ENCODE data around the gene SESN1. TPM values are rescaled to one million over a fixed set of nuclear protein-coding genes. Genes with fewer than 3 reads are reported as not detected.
"Not testable (repeated sequence)": the region's sequence is repeated elsewhere in the genome, so short reads cannot be mapped to it uniquely, and the experiment has no call there.

SESN1 gene
- 10 to 100 TPM; 22.8 to 87.5 (median 43.4) TPM for total RNA-seq

- H3K9me3 ChIP-seq: no peaks in the 10 kb centered on the region
- no peaks in the 10 kb centered on the region for H3K27me3 ChIP-seq
- H3K36me3 ChIP-seq: no peaks in the 10 kb centered on the region
- H3K27ac ChIP-seq: peak within 1 kb of the TSS; percentile 97 to 99 (median 98)
- H3K4me3 ChIP-seq: peak within 1 kb of the TSS; percentile 62 to 79 (median 74)
- H3K4me1 ChIP-seq: peaks cover 0 to 43% (median 3%) of the 10 kb centered on the region in 4 donors
- TF ChIP-seq CTCF (IDR thresholded peaks at IDR 0.05) (peak in 2 of 6 experiments; percentile 12 to 23), POLR2A (IDR thresholded peaks at IDR 0.05) (peak; percentile 96 to 97)
- peak; percentile 92 to 98 (median 96) for DNase-seq
These were observed at the start of gene SESN1 for GRCh38 chr6:109094416-109095035. SESN1 (minus strand) TSS chr6:109094846; CDS start chr6:109094073, 773 bp downstream.

GRCh38 chr6:109143191-109143590, 48.5 kb upstream of the SESN1 start:
- Histone ChIP-seq H3K4me3 (no peak overlapping the region), H3K9me3 (no peaks in the 10 kb centered on the region), H3K27ac (no peak overlapping the region), H3K36me3 (no peaks in the 10 kb centered on the region), H3K27me3 (no peaks in the 10 kb centered on the region), H3K4me1 (no peaks in the 10 kb centered on the region)
- TF ChIP-seq POLR2A (IDR thresholded peaks at IDR 0.05) (no peak), CTCF (IDR thresholded peaks at IDR 0.05) (no peak)
- no peak for DNase-seq

- not testable (repeated sequence) for H3K27me3 ChIP-seq, H3K36me3 ChIP-seq, H3K27ac ChIP-seq, DNase-seq, H3K9me3 ChIP-seq, H3K4me3 ChIP-seq, H3K4me1 ChIP-seq
These were observed 47.4 kb upstream of the SESN1 start for GRCh38 chr6:109142067-109142466.

- TF ChIP-seq CTCF (IDR thresholded peaks at IDR 0.05): no peak
- TF ChIP-seq POLR2A (IDR thresholded peaks at IDR 0.05): no peak
- no peaks in the 10 kb centered on the region for H3K36me3 ChIP-seq
- H3K27me3 ChIP-seq: no peaks in the 10 kb centered on the region
- no peaks in the 10 kb centered on the region for H3K4me1 ChIP-seq
- no peak overlapping the region for H3K4me3 ChIP-seq
- DNase-seq: no peak
- H3K9me3 ChIP-seq: no peaks in the 10 kb centered on the region
- H3K27ac ChIP-seq: no peak overlapping the region
These were observed 44.5 kb upstream of the SESN1 start for GRCh38 chr6:109139109-109139508.

- not testable (repeated sequence) for DNase-seq
These were observed 41.9 kb upstream of the SESN1 start for GRCh38 chr6:109136530-109136929.

GRCh38 chr6:109136039-109136438, 41.4 kb upstream of the SESN1 start:
- DNase-seq, H3K27ac ChIP-seq, H3K36me3 ChIP-seq: not testable (repeated sequence)

More at GRCh38 chr6:109136530-109136929, 41.9 kb upstream of the SESN1 start:
- H3K27me3 ChIP-seq, H3K9me3 ChIP-seq, H3K36me3 ChIP-seq, H3K4me1 ChIP-seq, H3K27ac ChIP-seq, H3K4me3 ChIP-seq: not testable (repeated sequence)

GRCh38 chr6:109135600-109135999, 41.0 kb upstream of the SESN1 start:
- not testable (repeated sequence) for DNase-seq, H3K4me3 ChIP-seq, H3K27ac ChIP-seq, H3K36me3 ChIP-seq, H3K27me3 ChIP-seq, H3K9me3 ChIP-seq, H3K4me1 ChIP-seq

More at GRCh38 chr6:109136039-109136438, 41.4 kb upstream of the SESN1 start:
- not testable (repeated sequence) for H3K27me3 ChIP-seq, H3K4me1 ChIP-seq, H3K4me3 ChIP-seq, H3K9me3 ChIP-seq

GRCh38 chr6:109130065-109130464, 35.4 kb upstream of the SESN1 start:
- H3K36me3 ChIP-seq: no peaks in the 10 kb centered on the region
- H3K4me3 ChIP-seq: no peak overlapping the region
- no peaks in the 10 kb centered on the region for H3K4me1 ChIP-seq
- no peak overlapping the region for H3K27ac ChIP-seq
- no peak for DNase-seq
- TF ChIP-seq POLR2A (IDR thresholded peaks at IDR 0.05) (no peak), CTCF (IDR thresholded peaks at IDR 0.05) (no peak)
- no peaks in the 10 kb centered on the region for H3K27me3 ChIP-seq
- no peaks in the 10 kb centered on the region for H3K9me3 ChIP-seq

Measured in Peyer's patch (tissue), 4 donors.